Thymus (tissue), 11 donors: Measurements from ENCODE around the gene VPS54. TPM values are rescaled to one million over a fixed set of nuclear protein-coding genes. Genes with fewer than 3 reads are reported as not detected.
"Not testable (repeated sequence)": the region's sequence is repeated elsewhere in the genome, so short reads cannot be mapped to it uniquely, and the experiment has no call there.

Experiments
- DNase-seq, 9 donors: peaks; one replicate each; pipeline ENCODE4 v3.0.0-alpha.2; 2013; ENCODE audit warnings: low spot score in 9 of 9, low read depth in 6 of 9, missing footprints in 1 of 9
- H3K27ac ChIP-seq, 2 donors: one replicate each; pipeline ENCODE4 v1.5.1; 2013; ENCODE audit warnings: control low read depth in 1 of 2, low read depth in 1 of 2, low read length in 1 of 2, mild to moderate bottlenecking in 1 of 2, moderate library complexity in 1 of 2
- H3K27me3 ChIP-seq, 2 donors: one replicate each; pipeline ENCODE4 v1.5.1; 2013; ENCODE audit warnings: low read length in 1 of 2; ENCODE audit not compliant: control insufficient read depth in 2 of 2, insufficient read depth in 1 of 2
- H3K36me3 ChIP-seq, 2 donors: one replicate each; pipeline ENCODE4 v1.5.1; 2013; ENCODE audit warnings: low read length in 1 of 2, mild to moderate bottlenecking in 1 of 2, moderate library complexity in 1 of 2; ENCODE audit not compliant: control insufficient read depth in 2 of 2, insufficient read depth in 2 of 2
- H3K4me1 ChIP-seq, 2 donors: one replicate each; pipeline ENCODE4 v1.5.1; 2013; ENCODE audit warnings: low read length in 2 of 2; ENCODE audit not compliant: control insufficient read depth in 2 of 2, insufficient read depth in 2 of 2
- H3K4me3 ChIP-seq, 2 donors: one replicate each; pipeline ENCODE4 v1.5.1; 2013; ENCODE audit warnings: low read length in 2 of 2, control low read depth in 1 of 2, mild to moderate bottlenecking in 1 of 2
- H3K9me3 ChIP-seq, 2 donors: one replicate each; pipeline ENCODE4 v1.5.1; 2013; ENCODE audit warnings: low read length in 1 of 2, mild to moderate bottlenecking in 1 of 2; ENCODE audit not compliant: control insufficient read depth in 2 of 2, insufficient read depth in 1 of 2
- WGBS: extraction: QIAGEN DNeasy Blood & Tissue Kit; methylation state at CpG from one replicate; pipeline ENCODE4 v1.1.7; 2013; 5-methylcytosine and 5-hydroxymethylcytosine counted together
- polyA plus RNA-seq: library from polyadenylated mRNA; stranded (reverse); fragments of 200-250 nt; gene quantifications from one replicate; pipeline ENCODE4 v1.2.3, GENCODE V29; 2013
- total RNA-seq: library from RNA; stranded (reverse); fragments of 120-200 nt; gene quantifications from one replicate; pipeline ENCODE4 v1.2.4, GENCODE V29; 2013
- donor health status: healthy.

VPS54 gene
- total and polyA plus RNA-seq, 2 donors = 21.2 to 24.1 TPM

DNA sequence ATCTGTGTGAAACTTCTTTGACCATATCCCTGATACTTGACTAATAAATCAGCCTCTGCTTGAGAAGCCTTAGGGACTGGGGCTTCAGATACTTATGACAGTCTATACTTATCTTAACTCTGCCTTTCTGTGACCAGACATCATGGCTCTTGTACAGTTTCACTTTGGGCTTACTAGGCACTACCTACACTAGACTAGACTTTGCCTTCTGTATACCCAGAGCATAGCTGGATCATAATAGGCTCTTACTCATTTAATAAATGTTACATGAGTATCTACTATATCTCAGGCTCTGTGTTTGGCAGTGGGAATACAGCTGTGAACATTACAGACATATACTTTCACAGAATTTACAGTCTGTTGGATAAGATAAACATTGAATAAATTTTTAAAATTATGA, 168.6 kb downstream of the VPS54 start:
- DNase-seq = no peak
- H3K4me3 ChIP-seq = no peak overlapping the region
- no peaks in the 10 kb centered on the region for H3K27me3 ChIP-seq
- peaks cover 14 to 21% of the 10 kb centered on the region in 2 donors for H3K4me1 ChIP-seq
- H3K27ac ChIP-seq = no peak overlapping the region
- peaks cover 0 to 9% of the 10 kb centered on the region in 2 donors for H3K36me3 ChIP-seq
- no peaks in the 10 kb centered on the region for H3K9me3 ChIP-seq

DNA sequence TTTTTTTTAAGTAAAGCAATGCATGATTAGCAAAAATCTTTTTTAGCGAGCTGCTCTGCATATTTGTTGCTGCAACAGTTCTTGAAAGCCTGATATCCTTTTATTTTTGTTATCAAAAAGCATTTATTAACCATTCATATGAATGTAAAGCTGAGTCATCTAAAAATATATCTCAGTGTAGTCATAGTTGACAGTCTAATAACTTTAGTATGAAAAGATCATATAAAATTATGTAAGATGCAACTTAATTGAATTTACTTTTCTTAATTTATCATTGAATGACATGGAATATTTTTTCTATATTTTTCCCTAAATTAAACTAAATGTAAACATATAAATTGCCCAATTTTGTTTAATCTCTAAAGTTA, 169.0 kb downstream of the VPS54 start:
- Histone ChIP-seq H3K9me3 (no peaks in the 10 kb centered on the region), H3K4me3 (no peak overlapping the region), H3K27ac (no peak overlapping the region), H3K27me3 (no peaks in the 10 kb centered on the region), H3K36me3 (peaks cover 0 to 8% of the 10 kb centered on the region in 2 donors), H3K4me1 (peaks cover 10 to 18% of the 10 kb centered on the region in 2 donors)
- WGBS = 91% methylated on average over 1 of the region's 1 CpG
- DNase-seq = no peak

DNA sequence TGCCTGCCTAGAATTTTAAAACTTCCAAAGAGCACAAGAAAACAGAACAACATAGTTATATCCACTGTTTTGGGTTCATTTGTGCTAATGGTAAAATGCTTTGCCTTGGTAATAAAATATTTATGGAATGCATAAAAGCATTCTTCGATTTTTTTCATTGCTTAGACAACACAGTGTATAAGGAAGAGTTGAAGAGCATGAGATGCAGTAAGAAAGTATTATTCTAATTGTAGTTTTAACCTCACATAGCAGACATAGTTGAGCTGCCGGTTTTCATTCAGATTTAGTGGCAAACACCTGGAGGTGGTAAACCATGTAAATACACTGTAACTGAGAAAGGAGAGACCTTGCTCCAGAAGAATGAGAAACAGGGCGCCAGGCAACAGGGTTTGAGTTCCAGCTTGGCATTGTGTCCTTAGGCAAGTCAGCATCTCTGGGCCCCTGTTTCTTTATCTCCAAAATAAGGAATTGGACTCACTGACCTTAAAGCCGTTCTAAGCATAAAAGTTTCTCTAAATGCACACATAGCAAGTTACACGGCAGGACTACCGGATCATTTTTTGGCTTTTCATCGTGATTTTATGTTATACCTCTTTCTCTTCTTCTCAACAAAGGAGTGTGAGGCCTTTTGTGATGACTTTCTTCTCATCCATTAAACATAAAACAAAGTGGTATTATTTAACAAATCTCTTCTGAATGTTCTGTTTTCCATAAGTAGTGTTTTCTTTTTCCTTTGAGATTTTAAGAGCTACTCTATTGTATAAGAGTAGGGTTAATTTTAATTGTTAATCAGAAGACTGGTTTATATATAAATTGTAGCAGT, 169.6 kb downstream of the VPS54 start:
- Histone ChIP-seq H3K4me1 (peaks cover 14 to 18% of the 10 kb centered on the region in 2 donors), H3K27me3 (no peaks in the 10 kb centered on the region), H3K27ac (peak overlapping the region in 1 of 2 donors; percentile 9), H3K36me3 (peaks cover 0 to 8% of the 10 kb centered on the region in 2 donors), H3K9me3 (no peaks in the 10 kb centered on the region), H3K4me3 (no peak overlapping the region)
- DNase-seq = peak in 1 of 9 donors; percentile 55
- WGBS = 70% methylated on average over 7 of the region's 7 CpGs

DNA sequence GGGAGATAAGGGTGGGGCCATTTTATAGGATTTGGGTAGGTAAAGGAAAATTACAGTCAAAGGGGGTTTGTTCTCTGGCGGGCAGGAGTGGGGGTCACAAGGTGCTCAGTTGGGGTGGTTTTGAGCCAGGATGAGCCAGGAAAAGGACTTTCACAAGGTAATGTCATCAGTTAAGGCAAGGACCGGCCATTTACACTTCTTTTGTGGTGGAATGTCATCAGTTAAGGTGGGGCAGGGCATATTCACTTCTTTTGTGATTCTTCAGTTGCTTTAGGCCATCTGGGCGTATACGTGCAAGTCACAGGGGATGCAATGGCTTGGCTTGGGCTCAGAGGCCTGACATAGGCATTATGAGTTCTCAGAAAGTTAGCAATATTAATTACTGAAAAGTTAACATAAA, 171.7 kb downstream of the VPS54 start:
- H3K9me3 ChIP-seq, H3K4me3 ChIP-seq, H3K36me3 ChIP-seq, DNase-seq, H3K27ac ChIP-seq, H3K27me3 ChIP-seq: not testable (repeated sequence)
- peaks cover 10 to 18% of the 10 kb centered on the region in 2 donors for H3K4me1 ChIP-seq
- 94% methylated on average over 4 of the region's 4 CpGs for WGBS

DNA sequence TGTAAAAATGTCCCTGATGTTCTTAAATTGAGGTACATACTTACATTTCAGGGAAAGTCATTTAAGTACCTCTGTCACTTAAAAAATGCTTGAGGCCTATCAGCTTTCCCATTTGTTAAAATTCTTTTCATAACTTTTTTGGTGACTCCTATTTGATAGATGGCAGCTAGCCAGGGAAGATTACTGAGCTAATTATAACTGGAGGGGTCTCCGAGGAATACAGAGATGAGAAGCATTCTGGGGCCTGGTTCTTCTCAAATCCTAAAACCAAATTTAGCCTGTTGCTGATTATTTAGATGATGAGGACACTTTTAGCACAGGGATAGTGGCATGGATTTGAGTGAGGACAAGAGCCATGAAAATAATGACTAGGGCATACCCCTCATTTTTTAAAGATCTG, 172.7 kb downstream of the VPS54 start:
- peaks cover 0 to 8% of the 10 kb centered on the region in 2 donors for H3K36me3 ChIP-seq
- no peak for DNase-seq
- no peak overlapping the region for H3K27ac ChIP-seq
- no peaks in the 10 kb centered on the region for H3K27me3 ChIP-seq
- whole genome bisulfite sequencing = 64% methylated on average over 1 of the region's 1 CpG
- no peaks in the 10 kb centered on the region for H3K9me3 ChIP-seq
- no peak overlapping the region for H3K4me3 ChIP-seq
- peaks cover 8 to 18% of the 10 kb centered on the region in 2 donors for H3K4me1 ChIP-seq

DNA sequence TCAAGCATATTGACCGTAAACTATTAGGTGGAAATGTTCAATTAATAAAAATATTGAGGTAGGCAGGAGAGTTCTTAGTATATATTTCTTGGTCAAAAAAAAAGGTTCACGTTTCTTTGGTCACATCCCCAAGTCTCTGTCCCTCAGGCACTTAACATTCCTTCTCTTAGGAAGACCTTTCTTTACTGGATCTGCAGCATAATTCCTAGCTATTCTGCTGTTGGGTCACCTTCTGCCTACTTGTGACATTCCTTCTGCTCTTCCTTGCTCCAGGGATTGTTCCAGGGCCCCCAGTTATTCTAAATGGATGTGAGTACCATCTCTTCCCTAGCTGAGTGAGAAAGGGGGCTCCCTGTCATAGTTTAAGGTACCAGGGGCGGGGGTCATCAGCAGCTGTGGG, 173.4 kb downstream of the VPS54 start:
- Histone ChIP-seq H3K27me3 (no peaks in the 10 kb centered on the region), H3K36me3 (peaks cover 0 to 8% of the 10 kb centered on the region in 2 donors), H3K4me1 (peaks cover 8 to 18% of the 10 kb centered on the region in 2 donors), H3K9me3 (no peaks in the 10 kb centered on the region), H3K27ac (no peak overlapping the region), H3K4me3 (no peak overlapping the region)
- DNase-seq = no peak
- WGBS = 96% methylated on average over 3 of the region's 3 CpGs

DNA sequence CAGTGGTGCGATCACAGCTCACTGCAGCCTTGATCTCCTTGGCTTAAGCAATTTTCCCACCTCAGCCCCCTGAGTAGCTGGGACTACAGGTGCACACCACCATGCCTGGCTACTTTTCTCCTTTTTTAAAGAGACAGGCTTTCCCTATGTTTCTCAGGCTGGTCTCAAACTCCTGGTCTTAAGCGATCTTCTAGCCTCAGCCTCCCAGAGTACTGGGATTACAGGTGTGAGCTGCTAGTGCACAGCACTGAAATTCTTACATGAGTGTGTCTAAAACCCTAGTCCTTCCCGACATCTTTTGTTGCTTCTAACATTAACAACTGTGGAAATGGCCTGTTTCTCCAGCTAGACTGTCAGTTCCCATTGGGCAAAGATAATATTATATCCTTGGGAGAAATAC, 174.6 kb downstream of the VPS54 start:
- 52% methylated on average over 3 of the region's 3 CpGs for WGBS
- H3K27ac ChIP-seq = no peak overlapping the region
- H3K36me3 ChIP-seq = peaks cover 0 to 6% of the 10 kb centered on the region in 2 donors
- H3K4me3 ChIP-seq = peak overlapping the region; percentile 89 to 95
- DNase-seq = no peak
- H3K4me1 ChIP-seq = peaks cover 7 to 20% of the 10 kb centered on the region in 2 donors
- no peaks in the 10 kb centered on the region for H3K9me3 ChIP-seq
- H3K27me3 ChIP-seq = no peaks in the 10 kb centered on the region

DNA sequence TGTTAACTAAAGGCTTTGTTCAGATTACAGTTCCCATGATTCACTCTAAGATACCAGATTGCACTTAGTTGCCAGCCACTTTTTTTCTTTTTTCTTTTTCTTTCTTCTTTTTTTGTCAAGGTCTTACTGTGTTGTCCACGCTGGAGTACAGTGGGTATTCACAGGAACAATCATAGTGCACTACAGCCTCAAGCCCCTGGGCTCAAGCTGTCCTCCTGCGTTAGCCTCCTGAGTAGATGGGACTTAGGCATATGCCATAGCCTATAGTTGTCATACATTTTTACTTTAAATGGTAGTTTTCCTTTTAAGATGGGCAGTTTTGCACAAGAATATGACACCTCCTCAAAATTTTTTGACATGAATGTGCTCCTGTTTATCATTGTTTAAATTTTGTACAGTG, 175.4 kb downstream of the VPS54 start:
- H3K4me1 ChIP-seq = peaks cover 5 to 18% of the 10 kb centered on the region in 2 donors
- H3K27ac ChIP-seq = peak overlapping the region in 1 of 2 donors; percentile 98
- H3K4me3 ChIP-seq = peak overlapping the region; percentile 89 to 95
- DNase-seq = peak in 1 of 9 donors; percentile 31
- H3K36me3 ChIP-seq = peaks cover 0 to 5% of the 10 kb centered on the region in 2 donors
- no peaks in the 10 kb centered on the region for H3K27me3 ChIP-seq
- 50% methylated on average over 2 of the region's 2 CpGs for WGBS
- H3K9me3 ChIP-seq = no peaks in the 10 kb centered on the region

DNA sequence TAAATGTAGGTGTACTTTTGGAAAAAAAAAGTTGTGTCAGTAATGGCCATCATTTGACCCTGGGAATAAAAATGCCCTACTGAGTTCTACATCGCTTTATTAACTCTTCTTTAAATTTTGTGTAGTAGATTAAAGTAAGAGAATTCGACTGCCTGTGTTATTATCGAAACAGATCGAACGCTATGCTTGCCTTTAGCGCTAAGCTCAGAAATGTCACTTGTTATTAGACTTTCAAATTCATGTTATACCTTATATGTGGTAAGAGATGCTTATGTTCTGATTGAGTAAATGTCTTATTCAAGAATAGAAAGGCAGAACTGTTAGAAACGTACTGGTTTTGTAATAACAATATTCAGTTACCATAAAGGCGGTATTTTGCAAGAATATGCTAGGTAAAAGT, 176.1 kb downstream of the VPS54 start:
- H3K27ac ChIP-seq = peak overlapping the region in 1 of 2 donors; percentile 98
- no peaks in the 10 kb centered on the region for H3K27me3 ChIP-seq
- 64% methylated on average over 8 of the region's 8 CpGs for WGBS
- H3K9me3 ChIP-seq = no peaks in the 10 kb centered on the region
- H3K4me1 ChIP-seq = peaks cover 5 to 18% of the 10 kb centered on the region in 2 donors
- H3K4me3 ChIP-seq = peak overlapping the region; percentile 89 to 95
- DNase-seq = no peak
- peaks cover 0 to 5% of the 10 kb centered on the region in 2 donors for H3K36me3 ChIP-seq
